Testis (tissue), 3 donors: ENCODE measurements around the gene SLC47A2. TPM values are rescaled to one million over a fixed set of nuclear protein-coding genes. Genes with fewer than 3 reads are reported as not detected.

Experiments used
- DNase-seq: peaks from one replicate; pipeline ENCODE4 v3.0.0-alpha.2; 2019
- H3K27ac ChIP-seq, 2 donors: fragments of 200-600 bp; sonication (generic); one replicate each; pipeline ENCODE4 v1.5.1; 2019
- H3K27me3 ChIP-seq: fragments of 200-600 bp; sonication (generic); one replicate; pipeline ENCODE4 v1.5.1; 2019
- H3K36me3 ChIP-seq: fragments of 200-600 bp; sonication (generic); one replicate; pipeline ENCODE4 v1.5.1; 2017; ENCODE audit warnings: low read depth; ENCODE audit errors: missing control alignments
- H3K4me1 ChIP-seq: fragments of 200-600 bp; sonication (generic); one replicate; pipeline ENCODE4 v1.5.1; 2019
- H3K4me3 ChIP-seq, 2 donors: fragments of 200-600 bp; sonication (generic); one replicate each; pipeline ENCODE4 v1.5.1; 2017 to 2019
- H3K9me3 ChIP-seq: fragments of 200-600 bp; sonication (generic); one replicate; pipeline ENCODE4 v1.5.1; 2017
- POLR2A ChIP-seq: fragments of 450-650 bp; IDR thresholded peaks from one replicate; pipeline ENCODE4 v1.6.1; 2017; ENCODE audit warnings: antibody characterized with exemption, mild to moderate bottlenecking, moderate library complexity
- WGBS, 2 donors: methylation state at CpG; one replicate each; pipeline ENCODE4 v1.1.5; 2018; 5-methylcytosine and 5-hydroxymethylcytosine counted together
- intact Hi-C: fragments of 100-400 bp; cut with DNase I; formaldehyde crosslinking; loops from one replicate; pipeline ENCODE4 v1.15.1; 2023; ENCODE audit warnings: low total_unique reads
- polyA plus RNA-seq: library from polyadenylated mRNA; stranded (reverse); fragments of 350-450 nt; fragmentation: Illumina TruSeq; extraction: RNeasy Lipid Tissue Mini Kit (QIAGEN cat#74804); gene quantifications from one replicate; pipeline ENCODE4 v1.2.3, GENCODE V29; 2014; ENCODE audit warnings: low read depth, low replicate concordance; ENCODE audit not compliant: insufficient read depth
- total RNA-seq, 2 donors: library from RNA; depleted of rRNA; stranded (reverse); fragments of >200 nt; gene quantifications; one replicate each; pipeline ENCODE4 v1.2.3, GENCODE V29; 2016
- TF ChIP-seq, protein P1 (sequence below), 3 experiments: fragments of 450-650 bp in 2 of 3; fragments of 200-600 bp in 1 of 3; sonication (generic) in 1 of 3; IDR thresholded peaks; one replicate each; pipeline ENCODE4 v1.5.1; 2016 to 2019; ENCODE audit warnings: antibody characterized with exemption in 3 of 3, mild to moderate bottlenecking in 2 of 3, moderate library complexity in 1 of 3

Gene SLC47A2
- total and polyA plus RNA-seq, 3 donors from 2014 or later, result 0.16 to 1.1 (median 0.50) TPM

DNA sequence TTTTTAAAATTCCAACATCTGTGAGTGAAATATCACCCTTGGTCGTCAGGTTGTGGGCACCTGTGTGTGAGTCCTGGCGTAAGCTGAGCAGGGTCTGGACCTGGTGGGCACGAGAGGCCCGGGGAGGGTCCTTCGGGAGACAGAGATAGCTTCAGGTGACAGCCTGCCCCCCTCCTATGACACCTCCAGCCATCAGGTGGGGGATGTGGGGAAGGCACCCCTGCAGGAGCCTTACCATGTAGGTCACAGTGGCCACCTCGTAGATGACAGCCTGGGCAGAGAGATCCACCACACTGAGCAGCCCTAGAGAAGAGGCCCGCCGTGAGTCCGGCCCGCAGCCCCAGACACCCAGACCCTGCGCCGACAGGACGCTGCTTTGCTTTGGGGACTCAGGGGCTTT lies 11.2 kb downstream of the SLC47A2 start:
- peak; percentile 10 for DNase-seq
- intact Hi-C loops, result no loop called here
- no peak overlapping the region for H3K4me3 ChIP-seq
- no peaks in the 10 kb centered on the region for H3K36me3 ChIP-seq
- H3K27me3 ChIP-seq, result no peaks in the 10 kb centered on the region
- WGBS, 2 donors, result 96 to 97% methylated on average over 12 to 13 of the region's 13 CpGs
- no peaks in the 10 kb centered on the region for H3K9me3 ChIP-seq
- H3K4me1 ChIP-seq, result peaks cover 15% of the 10 kb centered on the region
- H3K27ac ChIP-seq, result no peak overlapping the region
- TF ChIP-seq, protein P1, sequence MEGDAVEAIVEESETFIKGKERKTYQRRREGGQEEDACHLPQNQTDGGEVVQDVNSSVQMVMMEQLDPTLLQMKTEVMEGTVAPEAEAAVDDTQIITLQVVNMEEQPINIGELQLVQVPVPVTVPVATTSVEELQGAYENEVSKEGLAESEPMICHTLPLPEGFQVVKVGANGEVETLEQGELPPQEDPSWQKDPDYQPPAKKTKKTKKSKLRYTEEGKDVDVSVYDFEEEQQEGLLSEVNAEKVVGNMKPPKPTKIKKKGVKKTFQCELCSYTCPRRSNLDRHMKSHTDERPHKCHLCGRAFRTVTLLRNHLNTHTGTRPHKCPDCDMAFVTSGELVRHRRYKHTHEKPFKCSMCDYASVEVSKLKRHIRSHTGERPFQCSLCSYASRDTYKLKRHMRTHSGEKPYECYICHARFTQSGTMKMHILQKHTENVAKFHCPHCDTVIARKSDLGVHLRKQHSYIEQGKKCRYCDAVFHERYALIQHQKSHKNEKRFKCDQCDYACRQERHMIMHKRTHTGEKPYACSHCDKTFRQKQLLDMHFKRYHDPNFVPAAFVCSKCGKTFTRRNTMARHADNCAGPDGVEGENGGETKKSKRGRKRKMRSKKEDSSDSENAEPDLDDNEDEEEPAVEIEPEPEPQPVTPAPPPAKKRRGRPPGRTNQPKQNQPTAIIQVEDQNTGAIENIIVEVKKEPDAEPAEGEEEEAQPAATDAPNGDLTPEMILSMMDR (IDR thresholded peaks at IDR 0.05), result no peak
- no peak for TF ChIP-seq POLR2A

DNA sequence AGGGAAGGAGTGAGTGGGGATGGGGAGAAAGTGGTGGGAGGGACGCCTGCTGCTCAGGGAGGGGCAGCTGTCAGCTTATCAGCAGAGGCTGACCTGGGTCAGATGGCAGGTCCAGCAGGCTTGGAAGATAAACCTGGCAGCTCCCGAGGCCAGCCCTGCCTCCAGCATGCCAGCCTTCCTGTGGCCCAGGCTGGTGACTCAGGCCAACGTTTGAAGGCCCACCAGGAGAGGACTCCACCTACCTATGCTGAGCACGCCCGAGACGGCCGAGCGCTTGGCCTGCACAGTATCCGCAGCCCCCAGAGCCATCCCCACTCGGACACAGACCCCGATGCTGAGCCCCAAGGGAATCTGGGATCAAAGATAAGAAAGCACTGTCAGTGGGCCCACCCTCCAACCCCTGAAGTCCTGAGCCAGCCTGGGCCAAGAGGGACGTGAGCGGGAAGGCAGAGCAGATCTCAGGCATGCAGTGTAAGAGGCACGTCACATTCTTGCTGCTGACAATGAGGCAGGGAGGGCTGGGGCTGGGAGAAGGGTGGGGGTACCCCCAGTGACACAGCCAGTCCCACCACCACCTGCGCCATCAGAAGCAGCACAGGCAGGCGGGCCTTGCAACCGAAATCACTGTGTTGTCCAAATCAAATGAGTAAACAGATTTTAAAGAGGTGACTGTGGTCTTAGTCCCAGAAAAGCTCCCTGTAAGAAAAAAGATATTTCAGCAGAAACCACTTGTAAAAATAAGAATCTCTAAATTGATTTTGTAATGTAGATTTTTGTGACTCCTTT lies 12.4 kb downstream of the SLC47A2 start:
- peak; percentile 71 for DNase-seq
- TF ChIP-seq POLR2A, result no peak
- TF ChIP-seq, protein P1 (IDR thresholded peaks at IDR 0.05), result no peak
- intact Hi-C loops, result no loop called here
- 71 to 76% methylated on average over 15 to 17 of the region's 17 CpGs for WGBS, 2 donors
- Histone ChIP-seq H3K36me3 (no peaks in the 10 kb centered on the region), H3K27me3 (no peaks in the 10 kb centered on the region), H3K4me1 (peaks cover 15% of the 10 kb centered on the region), H3K27ac (peak overlapping the region in 1 of 2 donors; percentile 30), H3K4me3 (no peak overlapping the region), H3K9me3 (no peaks in the 10 kb centered on the region)

DNA sequence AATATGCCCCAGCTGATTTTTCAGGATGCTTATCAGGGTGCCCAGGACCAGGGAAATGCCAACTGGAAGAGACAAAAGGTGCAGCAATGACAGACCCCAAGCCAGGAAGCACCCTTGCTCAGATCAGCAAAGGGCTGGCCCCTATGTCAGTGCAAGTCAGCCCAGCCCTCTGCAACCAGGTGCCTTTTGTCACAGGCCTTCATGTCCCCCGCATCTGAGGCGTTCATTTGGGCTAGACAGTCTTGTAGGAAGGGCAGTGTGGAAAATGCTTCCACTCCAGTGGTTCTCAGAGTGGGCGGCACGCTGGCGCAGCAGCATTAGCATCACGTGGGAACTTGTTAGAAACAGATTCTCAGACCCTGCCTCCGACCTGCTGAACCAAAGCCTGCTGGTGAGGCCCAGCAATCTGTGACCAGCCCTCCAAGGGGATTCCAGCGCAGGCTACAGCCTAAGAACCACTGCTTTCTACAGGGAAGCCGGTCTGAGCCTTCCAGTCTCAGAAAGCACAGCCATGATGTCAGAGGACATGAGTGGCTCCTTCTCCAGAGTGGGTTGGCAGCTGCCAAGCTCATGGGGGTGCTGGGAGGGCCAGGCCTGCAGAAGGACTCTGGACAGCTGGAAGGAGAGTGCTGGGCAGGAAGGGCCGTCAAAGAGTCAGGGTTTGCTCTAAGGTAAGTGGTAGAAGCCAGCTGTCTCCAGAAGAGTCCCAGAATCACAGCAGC lies 13.1 kb downstream of the SLC47A2 start:
- peaks cover 15% of the 10 kb centered on the region for H3K4me1 ChIP-seq
- no peak for TF ChIP-seq POLR2A
- TF ChIP-seq, protein P1 (IDR thresholded peaks at IDR 0.05), result no peak
- no peaks in the 10 kb centered on the region for H3K36me3 ChIP-seq
- intact Hi-C loops, result no loop called here
- DNase-seq, result no peak
- WGBS, 2 donors, result 76 to 80% methylated on average over 5 to 10 of the region's 10 CpGs
- H3K9me3 ChIP-seq, result no peaks in the 10 kb centered on the region
- peak overlapping the region in 1 of 2 donors; percentile 30 for H3K27ac ChIP-seq
- no peaks in the 10 kb centered on the region for H3K27me3 ChIP-seq
- no peak overlapping the region for H3K4me3 ChIP-seq

DNA sequence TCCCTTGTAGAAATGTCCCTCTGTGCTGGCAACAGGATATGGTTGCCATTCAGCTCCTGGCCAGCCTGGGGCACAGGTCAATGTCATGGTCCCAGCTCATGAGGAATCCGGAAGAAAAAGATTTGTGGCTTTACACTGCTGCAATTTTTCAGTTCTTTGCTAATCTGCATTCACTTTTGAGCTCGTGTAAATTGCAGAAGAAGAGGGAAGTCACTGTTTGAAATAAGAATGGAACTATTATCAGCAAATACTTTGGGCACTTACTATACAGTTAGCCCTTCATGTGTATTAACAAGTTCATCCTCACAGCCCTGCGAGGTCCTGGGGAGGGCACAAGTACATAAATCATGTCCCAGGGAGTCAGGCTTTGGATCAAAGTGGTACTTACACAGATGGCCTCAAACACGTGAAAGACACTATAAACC lies 14.2 kb downstream of the SLC47A2 start:
- Histone ChIP-seq H3K27me3 (no peaks in the 10 kb centered on the region), H3K4me3 (no peak overlapping the region), H3K27ac (peak overlapping the region in 1 of 2 donors; percentile 30), H3K9me3 (no peaks in the 10 kb centered on the region), H3K36me3 (no peaks in the 10 kb centered on the region), H3K4me1 (peaks cover 15% of the 10 kb centered on the region)
- TF ChIP-seq, protein P1 (IDR thresholded peaks at IDR 0.05), result no peak
- no peak for TF ChIP-seq POLR2A
- 68 to 75% methylated on average over 4 of the region's 4 CpGs for WGBS, 2 donors
- peak; percentile 2 for DNase-seq
- intact Hi-C loops, result no loop called here
